ENCODE data around the gene LACTB. TPM values are rescaled to one million over a fixed set of nuclear protein-coding genes. Genes with fewer than 3 reads are reported as not detected.
A peak's percentile ranks its signal among the peaks of the same experiment; 100 is the strongest.

LACTB gene
- total RNA-seq, 6 experiments from 2014 or later, result 16.4 to 34.8 (median 21.5) TPM

- intact Hi-C loops (cut with DNase I), result no loop called here
- DNase-seq, result no peak
- peaks cover 4 to 34% (median 7%) of the 10 kb centered on the region in 4 donors for H3K36me3 ChIP-seq
- no peak overlapping the region for H3K27ac ChIP-seq
- H3K27me3 ChIP-seq, result no peaks in the 10 kb centered on the region
- no peak for ATAC-seq
- TF ChIP-seq POLR2A (IDR thresholded peaks at IDR 0.05) (no peak), CTCF (IDR thresholded peaks at IDR 0.05) (no peak)
- H3K4me1 ChIP-seq, result peaks cover 0 to 9% (median 4%) of the 10 kb centered on the region in 4 donors
- WGBS (ENCODE audit: insufficient coverage, low coverage, low lambda C conversion rate, missing lambda C conversion rate), result 74% methylated on average over 3 of the region's 3 CpGs
- peak overlapping the region in 1 of 3 donors; percentile 85 for H3K4me3 ChIP-seq
- H3K9me3 ChIP-seq, result no peaks in the 10 kb centered on the region
Observed at GRCh38 chr15:63155486-63155885, 33.8 kb downstream of the LACTB start.

- DNase-seq (no peak), ATAC-seq (no peak)
- Histone ChIP-seq H3K27ac (peak overlapping the region; percentile 87 to 97 (median 95)), H3K9me3 (no peaks in the 10 kb centered on the region), H3K4me1 (peaks cover 0 to 9% (median 4%) of the 10 kb centered on the region in 4 donors), H3K4me3 (peak overlapping the region; percentile 77 to 88 (median 85)), H3K36me3 (peaks cover 4 to 34% (median 7%) of the 10 kb centered on the region in 4 donors), H3K27me3 (no peaks in the 10 kb centered on the region)
- TF ChIP-seq POLR2A (IDR thresholded peaks at IDR 0.05), result no peak
- peak in 1 of 4 donors; percentile 7 for TF ChIP-seq CTCF (IDR thresholded peaks at IDR 0.05)
- intact Hi-C loops (cut with DNase I), result no loop called here
- 6% methylated on average over 10 of the region's 10 CpGs for WGBS (ENCODE audit: insufficient coverage, low coverage, low lambda C conversion rate, missing lambda C conversion rate)
Observed at GRCh38 chr15:63156086-63156710, 34.5 kb downstream of the LACTB start.

- H3K27ac ChIP-seq, result peak overlapping the region; percentile 87 to 97 (median 95)
- H3K4me1 ChIP-seq, result peaks cover 0 to 9% (median 4%) of the 10 kb centered on the region in 4 donors
- peaks cover 4 to 34% (median 7%) of the 10 kb centered on the region in 4 donors for H3K36me3 ChIP-seq
- DNase-seq, result peak; percentile 44 to 65 (median 61)
- peak overlapping the region; percentile 77 to 88 (median 85) for H3K4me3 ChIP-seq
- ATAC-seq, result peak; percentile 51 to 63 (median 62)
- no peaks in the 10 kb centered on the region for H3K9me3 ChIP-seq
- H3K27me3 ChIP-seq, result no peaks in the 10 kb centered on the region
- 0% methylated on average over 15 of the region's 16 CpGs for WGBS (ENCODE audit: insufficient coverage, low coverage, low lambda C conversion rate, missing lambda C conversion rate)
- no peak for TF ChIP-seq POLR2A (IDR thresholded peaks at IDR 0.05)
- no peak for TF ChIP-seq CTCF (IDR thresholded peaks at IDR 0.05)
- intact Hi-C loops (cut with DNase I), result no loop called here
Observed at GRCh38 chr15:63156755-63157117, 35.1 kb downstream of the LACTB start.

GRCh38 chr15:63157118-63157843 lies 35.6 kb downstream of the LACTB start, which contains the start of gene RPS27L:
Gene RPS27L, minus strand, starts transcription at chr15:63157477. Its CDS starts 72 bp downstream, at chr15:63157405.
- H3K9me3 ChIP-seq, result no peaks in the 10 kb centered on the region
- DNase-seq (peak; percentile 94), ATAC-seq (peak; percentile 95 to 99 (median 96))
- H3K4me3 ChIP-seq, result peak within 1 kb of the TSS; percentile 77 to 88 (median 85)
- H3K36me3 ChIP-seq, result peaks cover 4 to 29% (median 7%) of the 10 kb centered on the region in 4 donors
- 0% methylated on average over 3 of the region's 60 CpGs for WGBS (ENCODE audit: insufficient coverage, low coverage, low lambda C conversion rate, missing lambda C conversion rate)
- peaks cover 0 to 9% (median 4%) of the 10 kb centered on the region in 4 donors for H3K4me1 ChIP-seq
- H3K27me3 ChIP-seq, result no peaks in the 10 kb centered on the region
- intact Hi-C loops (cut with DNase I), result no loop called here
- H3K27ac ChIP-seq, result peak within 1 kb of the TSS; percentile 87 to 97 (median 95)
- TF ChIP-seq POLR2A (IDR thresholded peaks at IDR 0.05) (peak; percentile 91), CTCF (IDR thresholded peaks at IDR 0.05) (no peak)
